T47D (cell line): ENCODE results near the gene SCYGR7.
A peak's percentile ranks its signal among the peaks of the same experiment; 100 is the strongest.
"Not testable (repeated sequence)": the region's sequence is repeated elsewhere in the genome, so short reads cannot be mapped to it uniquely, and the experiment has no call there.

Experiments used
- DNase-seq, 2 experiments: peaks; one replicate each; pipeline versions ENCODE4 v3.0.0 to v3.0.0-alpha.2; 2011 to 2012; ENCODE audit warnings: low read depth in 1 of 2, low spot score in 1 of 2
- JUND ChIP-seq: IDR thresholded peaks from 2 replicates; pipeline ENCODE4 v1.6.1; 2012; ENCODE audit warnings: low read depth
- in situ Hi-C: cut with HindIII; loops from 2 replicates; pipeline ENCODE4 v1.10.0; 2016; ENCODE audit warnings: low sequenced_read_pairs, low pct_unique_long_range_greater_than_20kb

Gene SCYGR7

DNA sequence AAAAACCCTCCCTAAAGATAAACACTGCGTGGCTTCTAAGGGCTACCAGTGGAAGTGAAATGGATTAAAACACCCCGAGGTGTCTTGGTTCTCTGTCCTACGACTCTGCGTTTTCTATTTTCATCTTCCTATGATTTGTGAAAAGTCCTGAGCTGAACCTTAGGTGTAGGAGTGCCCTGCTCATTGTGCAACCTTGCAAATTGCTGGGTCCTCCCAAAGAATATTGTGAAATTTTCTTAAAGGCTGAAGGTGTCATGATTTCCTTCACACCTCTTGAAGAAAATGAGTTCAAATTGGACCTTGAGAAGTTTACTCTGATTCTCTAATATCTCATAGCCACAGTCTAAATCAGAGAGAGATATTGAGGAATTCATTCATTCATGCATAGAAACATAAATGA lies 8.5 kb upstream of the SCYGR7 start:
- TF ChIP-seq JUND: no peak
- DNase-seq: no peak
- in situ Hi-C loops: no loop called here

- DNase-seq: no peak
- in situ Hi-C loops: no loop called here
- no peak for TF ChIP-seq JUND
Observed at GRCh38 chr2:227720680-227721079, 7.5 kb upstream of the SCYGR7 start.

DNA sequence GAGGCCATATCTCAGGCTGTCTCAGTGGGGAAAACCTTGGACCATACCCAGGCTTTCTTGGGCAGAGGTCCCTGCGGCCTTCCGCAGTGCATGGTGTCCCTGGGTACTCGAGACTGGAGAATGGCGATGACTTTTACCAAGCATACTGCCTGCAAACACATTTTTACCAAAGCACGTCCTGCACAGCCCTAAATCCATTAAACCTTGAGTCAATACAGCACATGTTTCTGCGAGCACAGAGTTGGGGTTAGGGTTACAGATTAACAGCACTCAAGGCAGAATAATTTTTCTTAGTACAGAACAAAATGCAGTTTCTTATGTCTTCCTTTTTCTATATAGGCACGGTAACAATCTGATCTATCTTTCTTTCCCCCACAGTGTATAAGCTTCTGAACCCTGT lies 5.3 kb upstream of the SCYGR7 start:
- in situ Hi-C loops: not testable (repeated sequence)

DNA sequence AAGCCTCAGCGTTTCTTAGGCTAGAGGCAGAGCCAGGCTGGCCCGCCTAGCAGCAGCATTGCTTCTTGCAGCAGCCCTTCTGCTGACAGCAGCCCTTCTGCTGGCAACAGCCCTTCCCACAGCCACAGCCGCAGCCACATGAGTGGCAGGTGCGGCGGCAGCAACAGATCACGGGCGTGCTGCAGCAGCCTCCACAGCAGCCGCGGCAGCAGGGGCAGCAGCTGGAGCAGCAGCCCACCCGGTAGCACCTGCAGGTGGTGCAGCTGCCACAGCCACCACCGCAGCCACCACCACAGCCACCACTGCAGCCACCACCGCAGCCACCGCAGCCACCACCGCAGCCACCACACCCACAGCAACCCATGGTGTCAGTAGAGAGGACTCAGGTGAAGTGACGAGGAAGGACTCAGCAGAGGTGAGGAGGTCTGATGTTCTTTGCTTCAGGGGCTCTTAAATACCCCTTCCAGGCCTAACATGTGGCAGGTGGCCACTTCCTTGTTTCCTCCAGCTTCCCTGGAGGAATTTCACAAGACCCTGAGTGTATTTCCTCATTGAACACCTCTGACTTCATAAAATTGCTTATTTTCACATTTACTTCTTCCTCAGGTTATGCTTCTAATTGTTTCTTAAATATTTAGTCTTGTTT lies 3.6 kb upstream of the SCYGR7 start, which contains the start of gene SCYGR6:
Gene SCYGR6 (minus strand): TSS at position 364 of the 646 bp plus-strand sequence. CDS start 0 bp downstream, at position 364.
- in situ Hi-C loops: no loop called here
- TF ChIP-seq JUND: no peak
- no peak for DNase-seq

More for the DNA sequence above, 5.3 kb upstream of the SCYGR7 start:
- DNase-seq: not testable (repeated sequence)

DNA sequence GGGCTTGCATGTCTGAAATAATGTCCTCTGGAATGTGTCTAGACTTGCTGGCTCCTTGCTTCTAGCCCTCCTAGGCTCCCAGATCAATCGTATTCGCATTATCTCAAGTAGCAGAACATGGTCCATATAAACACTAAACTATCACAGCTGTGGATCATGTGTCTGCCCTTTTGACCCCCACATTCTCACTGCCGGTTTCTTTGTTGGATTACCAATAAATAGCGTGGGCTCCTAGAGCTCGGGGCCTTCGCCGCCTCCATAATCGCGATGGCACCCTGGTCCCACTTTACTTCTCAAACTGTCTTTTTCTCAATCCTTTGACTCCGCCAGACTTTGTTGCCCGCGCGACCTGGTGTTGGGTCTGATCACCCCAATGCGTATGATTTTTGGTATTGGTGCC lies 11.2 kb downstream of the SCYGR7 start:
- in situ Hi-C loops: no loop called here
- no peak for TF ChIP-seq JUND
- no peak for DNase-seq

GRCh38 chr2:227740705-227741104 lies 12.6 kb downstream of the SCYGR7 start:
- DNase-seq, in situ Hi-C loops: not testable (repeated sequence)

DNA sequence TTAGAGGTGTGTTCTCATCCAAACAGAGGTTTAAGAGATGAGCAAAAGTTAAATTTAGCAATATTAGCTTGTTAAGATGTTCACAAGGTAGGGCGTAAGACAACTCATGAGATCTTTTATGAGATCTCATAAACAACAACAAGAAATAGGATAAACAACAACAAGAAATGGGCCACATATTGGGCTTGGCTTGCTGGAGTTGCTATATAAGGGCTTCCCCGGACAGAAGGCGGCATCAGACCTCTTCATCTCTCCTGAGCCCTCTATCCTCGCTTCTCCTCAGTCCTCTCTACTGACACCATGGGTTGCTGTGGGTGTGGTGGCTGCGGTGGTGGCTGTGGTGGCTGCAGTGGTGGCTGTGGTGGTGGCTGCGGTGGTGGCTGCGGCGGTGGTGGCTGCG lies 17.5 kb downstream of the SCYGR7 start, which contains the start of gene SCYGR8:
Gene SCYGR8 (plus strand): TSS at position 301 of the 400 bp plus-strand sequence. CDS start 0 bp downstream, at position 301.
- TF ChIP-seq JUND: no peak
- in situ Hi-C loops: no loop called here
- no peak for DNase-seq

DNA sequence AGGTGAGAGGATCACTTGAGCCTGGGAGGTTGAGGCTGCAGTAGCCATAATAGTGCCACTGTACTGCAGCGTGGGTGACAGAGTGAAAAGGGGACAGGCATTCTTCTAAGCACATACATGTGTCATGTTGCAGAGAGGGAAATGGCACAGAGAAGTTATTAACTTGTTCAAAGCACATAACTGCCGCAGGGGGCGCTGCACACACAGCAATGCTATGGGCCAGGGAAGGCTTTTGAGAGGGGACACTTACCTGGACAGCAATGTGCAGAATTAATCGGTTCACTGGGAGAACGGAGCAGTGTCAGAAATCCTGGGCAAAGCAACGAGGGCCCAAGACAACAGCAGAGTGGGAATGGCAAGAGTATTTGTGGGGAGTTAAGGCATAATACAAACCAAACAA lies 19.9 kb downstream of the SCYGR7 start:
- TF ChIP-seq JUND: no peak
- peak in 1 of 2 experiments; percentile 33 for DNase-seq
- in situ Hi-C loops: no loop called here

- DNase-seq, in situ Hi-C loops: not testable (repeated sequence)
Observed at GRCh38 chr2:227756261-227756660, 28.1 kb downstream of the SCYGR7 start.

DNA sequence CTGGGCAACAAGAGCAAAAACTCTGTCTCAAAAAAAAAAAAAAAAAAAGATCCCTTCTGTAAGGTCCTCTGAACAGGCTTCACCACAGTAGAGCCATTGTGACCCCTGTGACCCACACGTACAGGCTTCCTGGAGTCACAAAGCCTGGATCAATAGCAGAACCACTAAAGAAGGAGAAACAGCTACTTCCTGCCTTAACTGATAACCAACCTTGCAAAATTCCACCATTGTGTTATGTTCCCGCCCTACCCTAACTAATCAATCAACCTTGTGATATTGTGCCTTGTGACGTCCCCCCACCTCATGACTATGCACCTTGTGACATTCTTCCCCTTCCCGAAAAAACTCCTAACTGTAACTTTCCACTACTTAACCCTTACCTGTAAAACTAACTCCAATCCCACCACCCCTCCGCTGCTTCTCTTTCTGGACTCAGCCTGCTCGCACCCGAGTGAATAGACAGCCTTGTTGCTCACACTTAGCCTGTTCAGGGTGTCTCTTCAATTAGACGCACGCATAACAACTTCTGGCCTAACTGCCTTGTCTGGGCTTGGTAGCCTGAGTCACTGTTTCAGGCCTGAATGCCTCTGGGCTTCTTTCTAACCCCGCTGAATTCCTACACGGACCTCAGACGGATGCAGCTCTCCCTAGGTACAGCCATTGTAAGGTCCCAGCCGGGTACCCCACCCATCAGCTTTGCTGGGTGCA lies 31.4 kb downstream of the SCYGR7 start:
- in situ Hi-C loops: no loop called here
- no peak for TF ChIP-seq JUND

DNA sequence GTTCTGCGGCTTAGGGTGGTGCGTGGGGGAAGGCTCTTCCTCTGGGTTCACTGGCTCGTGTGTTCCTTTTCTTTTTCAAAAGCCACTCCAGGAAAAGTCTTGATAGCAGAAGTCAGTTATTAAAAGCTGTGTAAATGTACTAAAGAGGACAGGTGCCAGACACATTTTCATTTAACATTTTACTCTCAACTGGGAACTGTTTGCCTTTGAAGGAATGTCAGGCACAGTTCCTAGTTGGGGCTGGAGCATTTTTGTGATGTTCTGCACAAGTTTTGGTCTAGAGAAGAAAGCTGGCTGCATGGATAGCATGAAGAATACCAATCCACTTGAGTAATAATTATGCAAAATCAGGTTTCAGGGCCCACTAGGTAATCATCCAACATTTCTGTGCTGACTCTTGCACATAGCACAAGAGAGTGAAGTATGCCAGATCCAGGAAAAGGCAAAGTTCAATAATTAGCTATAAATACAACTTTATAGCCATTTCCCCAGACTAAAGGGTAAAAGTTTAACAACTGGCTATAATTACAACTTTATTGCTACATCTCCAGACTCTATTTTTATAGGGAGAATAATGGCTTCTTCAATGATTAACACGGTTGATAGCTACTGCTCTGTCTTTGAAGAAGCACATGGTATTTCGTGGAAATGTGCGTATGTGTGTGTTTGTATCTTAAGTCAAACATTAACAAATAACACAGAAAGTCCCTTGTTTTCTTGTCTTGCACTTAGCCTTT lies 33.8 kb downstream of the SCYGR7 start:
- no peak for TF ChIP-seq JUND
- DNase-seq: no peak
- in situ Hi-C loops: no loop called here

More for the DNA sequence above, 31.4 kb downstream of the SCYGR7 start:
- no peak for DNase-seq

- no peak for DNase-seq
- no peak for TF ChIP-seq JUND
- in situ Hi-C loops: no loop called here
Observed at GRCh38 chr2:227765788-227766372, 37.7 kb downstream of the SCYGR7 start.
